ENCODE data around the gene ADSS1.

- TF ChIP-seq CTCF (conservative IDR thresholded peaks at IDR 0.05; ENCODE audit: low read length) (no peak), EZH2phosphoT487 (IDR thresholded peaks at IDR 0.05; ENCODE audit: borderline replicate concordance) (no peak)
These were observed 9.3 kb upstream of the ADSS1 start for GRCh38 chr14:104714681-104715080.

Measured in Loucy (cell line).